H1 (cell line): Measurements from ENCODE around the gene SMARCC1. TPM values are rescaled to one million over a fixed set of nuclear protein-coding genes. Genes with fewer than 3 reads are reported as not detected.

ENCODE experiments used
- CTCF ChIA-PET: fragments of 300-600 bp; sonication (Branson Sonifier 250); formaldehyde crosslinking; loops from one replicate; lab custom pipeline; 2021; ENCODE audit not compliant: partially characterized antibody; lab: Charles Lee
- POLR2A ChIA-PET: fragments of 300-600 bp; sonication (Branson Sonifier 250); formaldehyde crosslinking; loops from one replicate; lab custom pipeline; 2021; ENCODE audit warnings: inconsistent platforms; ENCODE audit not compliant: partially characterized antibody; lab: Charles Lee
- DNase-seq, 2 experiments: peaks; one replicate each; pipeline versions ENCODE4 v3.0.0 to v3.0.0-alpha.2; 2010 to 2022; ENCODE audit warnings: low spot score in 2 of 2, low read depth in 1 of 2, mixed read lengths in 1 of 2
- FAIRE-seq: peaks from 2 replicates; lab custom pipeline; 2011; peaks lifted over from hg19 to GRCh38; lab: Jason Lieb, UNC
- H2AFZ ChIP-seq: 2 replicates; pipeline ENCODE4 v1.8.1; 2012; ENCODE audit warnings: low read length, inconsistent platforms
- H2AK5ac ChIP-seq: 2 replicates; pipeline ENCODE4 v1.6.1; 2013; ENCODE audit warnings: low read depth, low read length
- H2BK120ac ChIP-seq: replicated peaks from 2 replicates; pipeline ENCODE3; 2013; ENCODE audit warnings: low read depth, low read length, inconsistent platforms
- H2BK12ac ChIP-seq: 2 replicates; pipeline ENCODE4 v1.6.1; 2013; ENCODE audit warnings: low read depth, low read length
- H2BK15ac ChIP-seq: 2 replicates; pipeline ENCODE4 v1.6.1; 2013; ENCODE audit warnings: low read length
- H2BK20ac ChIP-seq: 2 replicates; pipeline ENCODE4 v1.6.1; 2013; ENCODE audit warnings: low read length
- H2BK5ac ChIP-seq: 2 replicates; pipeline ENCODE4 v1.6.1; 2013; ENCODE audit warnings: low read depth, low read length
- H3K14ac ChIP-seq: 2 replicates; pipeline ENCODE4 v1.6.1; 2013; ENCODE audit warnings: inconsistent platforms; ENCODE audit not compliant: insufficient read length
- H3K18ac ChIP-seq: 2 replicates; pipeline ENCODE4 v1.6.1; 2013; ENCODE audit warnings: low read length; ENCODE audit errors: extremely low read depth
- H3K23ac ChIP-seq: 2 replicates; pipeline ENCODE4 v1.6.1; 2013; ENCODE audit warnings: inconsistent platforms; ENCODE audit not compliant: insufficient read length
- H3K23me2 ChIP-seq: 2 replicates; pipeline ENCODE4 v1.6.1; 2013; ENCODE audit warnings: low read depth, low read length
- H3K27ac ChIP-seq: 2 replicates; pipeline ENCODE4 v1.6.1; 2011; ENCODE audit warnings: low read depth, low read length, inconsistent platforms
- H3K27me3 ChIP-seq, 4 experiments: replicated peaks in 1 of 4; 1 replicate in 1 of 4; 2 replicates in 3 of 4; pipeline versions ENCODE4 v1.6.1 to v1.8.1; 2011 to 2013; ENCODE audit warnings: low read length in 3 of 4, mild to moderate bottlenecking in 3 of 4, inconsistent platforms in 2 of 4, mixed read lengths in 2 of 4, moderate library complexity in 1 of 4; ENCODE audit not compliant: control insufficient read depth in 3 of 4, insufficient read depth in 3 of 4; ENCODE audit errors: extremely low read depth in 1 of 4
- H3K36me3 ChIP-seq, 4 experiments: 2 replicates each; pipeline versions ENCODE4 v1.6.1 to v1.8.1; 2011 to 2013; ENCODE audit warnings: mild to moderate bottlenecking in 4 of 4, low read length in 3 of 4, moderate library complexity in 2 of 4, control low read depth in 1 of 4, inconsistent platforms in 1 of 4; ENCODE audit not compliant: insufficient read depth in 4 of 4, control insufficient read depth in 2 of 4
- H3K4ac ChIP-seq: replicated peaks from 2 replicates; pipeline ENCODE3; 2013; ENCODE audit warnings: low read length, low read depth, mixed read lengths, inconsistent platforms; ENCODE audit not compliant: insufficient read length
- H3K4me1 ChIP-seq, 4 experiments: replicated peaks in 1 of 4; 1 replicate in 1 of 4; 2 replicates in 3 of 4; pipeline versions ENCODE4 v1.6.1 to v1.8.1; 2011 to 2013; ENCODE audit warnings: low read length in 3 of 4, inconsistent platforms in 2 of 4, mixed read lengths in 1 of 4; ENCODE audit not compliant: insufficient read depth in 4 of 4, control insufficient read depth in 3 of 4
- H3K4me2 ChIP-seq, 2 experiments: 2 replicates each; pipeline versions ENCODE4 v1.6.1 to v1.8.1; 2011 to 2013; ENCODE audit warnings: low read depth in 2 of 2, low read length in 2 of 2, control low read depth in 1 of 2, inconsistent platforms in 1 of 2, mild to moderate bottlenecking in 1 of 2; ENCODE audit not compliant: insufficient read depth in 1 of 2
- H3K4me3 ChIP-seq, 4 experiments: fragments of 200-600, 300-600 bp in 1 of 4; sonication (generic), shearing (Covaris generic), sonication (Bioruptor Twin) in 1 of 4; 2 replicates each; pipeline versions ENCODE4 v1.5.1 to v1.8.1; 2011 to 2016; ENCODE audit warnings: low read length in 4 of 4, low read depth in 3 of 4, control low read depth in 2 of 4, inconsistent platforms in 2 of 4, mild to moderate bottlenecking in 2 of 4, mixed read lengths in 1 of 4, moderate library complexity in 1 of 4; ENCODE audit not compliant: insufficient read depth in 2 of 4; ENCODE audit errors: extremely low read depth in 1 of 4
- H3K56ac ChIP-seq: replicated peaks from 2 replicates; pipeline ENCODE3; 2013; ENCODE audit warnings: low read depth, mild to moderate bottlenecking, mixed read lengths, low read length, inconsistent platforms; ENCODE audit not compliant: insufficient read length
- H3K79me1 ChIP-seq: 2 replicates; pipeline ENCODE4 v1.6.1; 2013; ENCODE audit warnings: low read depth, low read length, control low read depth
- H3K79me2 ChIP-seq, 2 experiments: 2 replicates each; pipeline versions ENCODE4 v1.6.1 to v1.8.1; 2012 to 2013; ENCODE audit warnings: low read length in 2 of 2, mild to moderate bottlenecking in 2 of 2, inconsistent platforms in 1 of 2; ENCODE audit not compliant: insufficient read depth in 2 of 2, control insufficient read depth in 1 of 2
- H3K9ac ChIP-seq, 4 experiments: replicated peaks in 1 of 4; 1 replicate in 1 of 4; 2 replicates in 3 of 4; pipeline versions ENCODE4 v1.6.1 to v1.8.1; 2011 to 2013; ENCODE audit warnings: low read depth in 3 of 4, low read length in 3 of 4, control low read depth in 2 of 4, mild to moderate bottlenecking in 2 of 4, moderate library complexity in 2 of 4, inconsistent platforms in 1 of 4; ENCODE audit errors: extremely low read depth in 1 of 4
- H3K9me3 ChIP-seq, 2 experiments: 2 replicates each; pipeline versions ENCODE4 v1.6.1 to v1.8.1; 2012 to 2013; ENCODE audit warnings: mild to moderate bottlenecking in 2 of 2, moderate library complexity in 2 of 2, control low read depth in 1 of 2, inconsistent platforms in 1 of 2, low read depth in 1 of 2, low read length in 1 of 2, mixed read lengths in 1 of 2; ENCODE audit not compliant: insufficient read depth in 2 of 2
- H4K20me1 ChIP-seq, 2 experiments: replicated peaks in 1 of 2; 2 replicates each; pipeline versions ENCODE3 to v1.8.1; 2011 to 2013; ENCODE audit warnings: inconsistent platforms in 2 of 2, low read length in 2 of 2, mild to moderate bottlenecking in 1 of 2; ENCODE audit not compliant: insufficient read depth in 2 of 2, control insufficient read depth in 1 of 2
- H4K5ac ChIP-seq: 2 replicates; pipeline ENCODE4 v1.6.1; 2013; ENCODE audit warnings: low read length, low read depth, mixed read lengths, inconsistent platforms; ENCODE audit not compliant: insufficient read length
- H4K8ac ChIP-seq: 2 replicates; pipeline ENCODE4 v1.8.0; 2013; ENCODE audit warnings: mild to moderate bottlenecking, moderate library complexity, low read length, inconsistent platforms; ENCODE audit not compliant: insufficient read depth; ENCODE audit errors: extremely low read depth
- H4K91ac ChIP-seq: replicated peaks from 2 replicates; pipeline ENCODE3; 2013; ENCODE audit warnings: low read length, mixed read lengths, inconsistent platforms; ENCODE audit not compliant: insufficient read length
- CHD1 ChIP-seq: IDR thresholded peaks from 2 replicates; pipeline ENCODE4 v1.6.1; 2012; ENCODE audit warnings: low read depth, low read length, improper control_type of control experiment
- GTF2F1 ChIP-seq: IDR thresholded peaks from 2 replicates; pipeline ENCODE4 v1.6.1; 2012; ENCODE audit warnings: low read depth, low read length, improper control_type of control experiment, borderline replicate concordance
- NRF1 ChIP-seq: IDR thresholded peaks from 2 replicates; pipeline ENCODE4 v1.6.1; 2011; ENCODE audit warnings: mild to moderate bottlenecking, low read depth, low read length, improper control_type of control experiment
- RAD21 ChIP-seq, 2 experiments: IDR thresholded peaks in 1 of 2; conservative IDR thresholded peaks in 1 of 2; 2 replicates each; pipeline ENCODE4 v1.6.1; 2011; ENCODE audit warnings: low read depth in 2 of 2, low read length in 2 of 2, improper control_type of control experiment in 1 of 2, inconsistent platforms in 1 of 2, mild to moderate bottlenecking in 1 of 2, moderate library complexity in 1 of 2
- SP2 ChIP-seq: IDR thresholded peaks from 2 replicates; pipeline ENCODE4 v1.6.1; 2012; ENCODE audit warnings: mild to moderate bottlenecking, low read length, inconsistent platforms
- WGBS, 2 experiments: shearing (Covaris generic) in 1 of 2; methylation state at CpG; one replicate each; pipeline versions ENCODE4 v1.1.6 to v1.1.7; 2013 to 2015; ENCODE audit warnings: low lambda C conversion rate in 2 of 2, mixed read lengths in 2 of 2, inconsistent platforms in 1 of 2, low coverage in 1 of 2, missing lambda C conversion rate in 1 of 2; ENCODE audit not compliant: insufficient replicate concordance in 2 of 2, insufficient coverage in 1 of 2, insufficient read length in 1 of 2; ENCODE audit errors: extremely low coverage in 1 of 2, missing lambda C conversion rate in 1 of 2; 5-methylcytosine and 5-hydroxymethylcytosine counted together
- polyA plus RNA-seq, 7 experiments: library from polyadenylated mRNA; depleted of rRNA in 3 of 7; stranded (reverse) in 5 of 7; unstranded in 2 of 7; fragments of >200 nt in 5 of 7; fragments of 200-250 nt in 2 of 7; gene quantifications; 1 replicate in 5 of 7; 2 replicates in 1 of 7; 4 replicates in 1 of 7; pipeline versions ENCODE4 v1.2.1 to v1.2.3, GENCODE V29; 2011 to 2013; ENCODE audit warnings: missing spikeins in 2 of 7, mixed read lengths in 2 of 7
- total RNA-seq: library from RNA; stranded (reverse); fragmentation: NEBNext Ultra II Directional; extraction: Animal tissue kit (Norgen Biotek cat#: 25700); gene quantifications from 2 replicates; pipeline ENCODE4 v1.2.1, GENCODE V29; 2021

The SMARCC1 gene
- total and polyA plus RNA-seq, 2 of the 8 experiments (the other 6 are each of a cell fraction or from before 2014, with no cell fraction given): 64.1 to 335 TPM

GRCh38 chr3:47747558-47747957 lies 34.1 kb downstream of the SMARCC1 start:
- H4K20me1 ChIP-seq: peaks cover 7 to 8% of the 10 kb centered on the region in 2 experiments
- no peak overlapping the region for H3K23ac ChIP-seq
- no peak overlapping the region for H4K91ac ChIP-seq
- ChIA-PET POLR2A (no interaction called here), CTCF (interaction anchor here (1.2 kb wide), 1 partner anchor 15 kb away, joined by 3 read pairs; no protein-coding TSS in a partner anchor)
- no peak overlapping the region for H2AFZ ChIP-seq
- no peak overlapping the region for H3K14ac ChIP-seq
- H3K79me1 ChIP-seq: no peaks in the 10 kb centered on the region
- DNase-seq (no peak), FAIRE-seq (no peak)
- H3K23me2 ChIP-seq: no peaks in the 10 kb centered on the region; the same call in 1 of the 2 replicates
- H3K18ac ChIP-seq: no peak overlapping the region
- H3K4me2 ChIP-seq: no peak overlapping the region
- no peak overlapping the region for H2BK15ac ChIP-seq
- no peaks in the 10 kb centered on the region for H3K9me3 ChIP-seq
- peaks cover 7 to 98% of the 10 kb centered on the region in 2 experiments for H3K79me2 ChIP-seq
- H3K36me3 ChIP-seq: peaks cover 2 to 50% (median 18%) of the 10 kb centered on the region in 4 experiments; a peak in 7 of 8 replicates
- no peak overlapping the region for H2BK5ac ChIP-seq
- no peak overlapping the region for H3K9ac ChIP-seq
- H3K27me3 ChIP-seq: no peaks in the 10 kb centered on the region
- H4K5ac ChIP-seq: no peak overlapping the region
- H2BK20ac ChIP-seq: no peak overlapping the region
- H2BK120ac ChIP-seq: no peak overlapping the region
- H3K4ac ChIP-seq: no peak overlapping the region
- H2BK12ac ChIP-seq: no peak overlapping the region
- H3K4me3 ChIP-seq: no peak overlapping the region
- 95% methylated on average over 3 of the region's 3 CpGs; no CpG with 5 or more reads in 1 of the 2 experiments for WGBS, 2 experiments
- no peak overlapping the region for H2AK5ac ChIP-seq
- no peak for TF ChIP-seq GTF2F1
- no peak for TF ChIP-seq NRF1
- no peak for TF ChIP-seq CHD1
- no peak for TF ChIP-seq RAD21 (IDR thresholded peaks at IDR 0.05 in 1 of 2, conservative IDR thresholded peaks at IDR 0.05 in 1 of 2; ENCODE audit: low read depth in 2 of 2, low read length in 2 of 2)
- no peak for TF ChIP-seq SP2
- TF ChIP-seq, all 59 proteins: peak for 0
- Histone ChIP-seq H3K56ac (no peak overlapping the region), H4K8ac (no peak overlapping the region), H3K4me1 (no peaks in the 10 kb centered on the region), H3K27ac (no peak overlapping the region)
